GM06990 (cell line): Measurements from ENCODE around the gene ATP6V0E1.

ENCODE experiments used
- DNase-seq: peaks from one replicate; pipeline ENCODE4 v3.0.0-alpha.2; 2011; ENCODE audit not compliant: insufficient read length; ENCODE audit errors: extremely low read depth
- H3K27me3 ChIP-seq: replicated peaks from 2 replicates; pipeline ENCODE4 v1.6.0; 2011; ENCODE audit warnings: low read length; ENCODE audit not compliant: control insufficient read depth, insufficient read depth
- H3K36me3 ChIP-seq: 2 replicates; pipeline ENCODE4 v1.5.1; 2011; ENCODE audit warnings: low read length; ENCODE audit not compliant: control insufficient read depth, insufficient read depth
- H3K4me3 ChIP-seq: replicated peaks from 2 replicates; pipeline ENCODE4 v1.5.1; 2011; ENCODE audit warnings: low read depth, mild to moderate bottlenecking, control low read depth, low read length
- CTCF ChIP-seq: IDR thresholded peaks from 2 replicates; pipeline ENCODE4 v1.5.1; 2011; ENCODE audit warnings: low read length, control low read depth, mild to moderate bottlenecking, inconsistent platforms; ENCODE audit not compliant: insufficient read depth, poor library complexity, severe bottlenecking

The ATP6V0E1 gene

GRCh38 chr5:172944741-172945140 lies 38.8 kb upstream of the ATP6V0E1 start:
- no peak overlapping the region for H3K4me3 ChIP-seq
- peaks cover 16% of the 10 kb centered on the region for H3K36me3 ChIP-seq
- H3K27me3 ChIP-seq, result no peaks in the 10 kb centered on the region
- DNase-seq, result no peak
- no peak for TF ChIP-seq CTCF

GRCh38 chr5:172945151-172945550 lies 38.4 kb upstream of the ATP6V0E1 start:
- no peaks in the 10 kb centered on the region for H3K27me3 ChIP-seq
- DNase-seq, result no peak
- peaks cover 16% of the 10 kb centered on the region for H3K36me3 ChIP-seq
- H3K4me3 ChIP-seq, result no peak overlapping the region
- no peak for TF ChIP-seq CTCF

- H3K36me3 ChIP-seq, result peaks cover 20% of the 10 kb centered on the region
- DNase-seq, result no peak
- H3K4me3 ChIP-seq, result no peak overlapping the region
- TF ChIP-seq CTCF, result no peak
- H3K27me3 ChIP-seq, result no peaks in the 10 kb centered on the region
Observed at GRCh38 chr5:172946146-172946545, 37.4 kb upstream of the ATP6V0E1 start.

- TF ChIP-seq CTCF, result no peak
- no peak for DNase-seq
- Histone ChIP-seq H3K4me3 (no peak overlapping the region), H3K36me3 (peaks cover 15% of the 10 kb centered on the region), H3K27me3 (no peaks in the 10 kb centered on the region)
Observed at GRCh38 chr5:172949426-172949825, 34.1 kb upstream of the ATP6V0E1 start.

- no peak for DNase-seq
- H3K27me3 ChIP-seq, result no peaks in the 10 kb centered on the region
- peaks cover 15% of the 10 kb centered on the region for H3K36me3 ChIP-seq
- no peak for TF ChIP-seq CTCF
- H3K4me3 ChIP-seq, result no peak overlapping the region
Observed at GRCh38 chr5:172950176-172950965, 33.2 kb upstream of the ATP6V0E1 start.
